GM18870 (cell line): ENCODE results near the gene C1QTNF6.

Source experiments
- ATAC-seq: cut with Tn5 transposase; IDR thresholded peaks from one replicate; pipeline ENCODE4 v1.9.1; 2021; ENCODE audit warnings: moderate library complexity; ENCODE audit not compliant: unreplicated experiment

The C1QTNF6 gene

GRCh38 chr22:37192741-37193140 lies 4.7 kb upstream of the C1QTNF6 start:
- ATAC-seq, result no peak

- no peak for ATAC-seq
Observed at GRCh38 chr22:37192204-37192603, 4.2 kb upstream of the C1QTNF6 start.

GRCh38 chr22:37190262-37190780 lies 2.3 kb upstream of the C1QTNF6 start:
- no peak for ATAC-seq

GRCh38 chr22:37188901-37189466 lies 937 bp upstream of the C1QTNF6 start:
- ATAC-seq, result no peak

- ATAC-seq, result no peak
Observed at GRCh38 chr22:37187552-37187890, 526 bp downstream of the C1QTNF6 start.

GRCh38 chr22:37186997-37187522 lies 987 bp downstream of the C1QTNF6 start:
- ATAC-seq, result no peak

- no peak for ATAC-seq
Observed at GRCh38 chr22:37186228-37186996, 1.6 kb downstream of the C1QTNF6 start.

GRCh38 chr22:37185646-37186227 lies 2.3 kb downstream of the C1QTNF6 start:
- no peak for ATAC-seq

- no peak for ATAC-seq
Observed at GRCh38 chr22:37184816-37185541, 3.1 kb downstream of the C1QTNF6 start.

GRCh38 chr22:37184380-37184755 lies 3.7 kb downstream of the C1QTNF6 start:
- ATAC-seq, result no peak

- ATAC-seq, result no peak
Observed at GRCh38 chr22:37183432-37184379, 4.3 kb downstream of the C1QTNF6 start.

- no peak for ATAC-seq
Observed at GRCh38 chr22:37182949-37183245, 5.2 kb downstream of the C1QTNF6 start.

GRCh38 chr22:37182101-37182948 lies 5.7 kb downstream of the C1QTNF6 start:
- ATAC-seq, result no peak

GRCh38 chr22:37181681-37182080 lies 6.4 kb downstream of the C1QTNF6 start:
- ATAC-seq, result no peak

GRCh38 chr22:37180531-37181231 lies 7.4 kb downstream of the C1QTNF6 start:
- no peak for ATAC-seq

GRCh38 chr22:37179622-37180420 lies 8.2 kb downstream of the C1QTNF6 start:
- no peak for ATAC-seq

GRCh38 chr22:37179126-37179470 lies 8.9 kb downstream of the C1QTNF6 start:
- no peak for ATAC-seq
